HG03064 (cell line): ENCODE results near the gene GNPNAT1.
"Not testable (repeated sequence)": the region's sequence is repeated elsewhere in the genome, so short reads cannot be mapped to it uniquely, and the experiment has no call there.

Experiments used
- ATAC-seq: cut with Tn5 transposase; IDR thresholded peaks from one replicate; pipeline ENCODE4 v1.9.1; 2021; ENCODE audit warnings: low read depth; ENCODE audit not compliant: unreplicated experiment

GNPNAT1 gene

DNA sequence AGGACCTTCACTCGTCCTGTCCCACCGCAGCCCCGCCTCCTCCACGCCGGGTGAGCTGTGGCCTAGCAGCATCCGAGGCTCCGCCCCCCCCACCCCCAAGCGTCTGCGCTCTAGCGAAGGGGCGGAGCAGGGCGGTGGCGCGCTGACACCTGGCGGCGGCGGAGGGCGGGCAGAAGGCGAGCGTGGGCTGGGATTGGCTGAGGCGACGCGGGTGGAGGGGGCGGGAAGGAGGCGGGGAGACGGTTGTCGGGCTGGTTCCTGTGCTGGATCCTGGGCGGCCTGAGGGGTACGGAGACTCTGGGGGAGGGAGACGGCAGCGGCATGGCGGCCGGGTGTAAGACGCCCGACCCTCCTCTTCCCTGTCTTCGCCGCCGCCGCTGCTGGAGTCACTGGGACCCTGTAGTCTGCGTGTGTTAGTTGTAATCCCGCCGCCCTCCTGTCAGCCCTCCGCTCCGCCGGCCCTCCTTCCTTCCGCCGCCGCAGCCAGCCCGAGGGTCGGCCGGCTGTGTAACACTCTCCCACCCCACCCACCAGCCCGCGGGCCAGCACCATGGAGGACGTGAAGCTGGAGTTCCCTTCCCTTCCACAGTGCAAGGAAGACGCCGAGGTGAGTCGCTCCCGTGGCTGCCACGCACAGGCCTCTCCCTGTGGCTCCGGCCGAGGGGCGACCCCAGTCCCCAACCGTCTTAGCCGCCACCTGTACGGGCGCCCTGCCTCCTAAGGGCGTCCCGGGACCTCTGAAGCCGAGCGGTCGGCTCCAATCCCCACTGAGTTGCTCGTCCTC is 61.3 kb downstream of the GNPNAT1 start, which contains the start of gene STYX:
Gene STYX (plus strand): TSS at position 242 of the 784 bp plus-strand sequence. CDS start 309 bp downstream, at position 551.
- ATAC-seq = peak; percentile 91

DNA sequence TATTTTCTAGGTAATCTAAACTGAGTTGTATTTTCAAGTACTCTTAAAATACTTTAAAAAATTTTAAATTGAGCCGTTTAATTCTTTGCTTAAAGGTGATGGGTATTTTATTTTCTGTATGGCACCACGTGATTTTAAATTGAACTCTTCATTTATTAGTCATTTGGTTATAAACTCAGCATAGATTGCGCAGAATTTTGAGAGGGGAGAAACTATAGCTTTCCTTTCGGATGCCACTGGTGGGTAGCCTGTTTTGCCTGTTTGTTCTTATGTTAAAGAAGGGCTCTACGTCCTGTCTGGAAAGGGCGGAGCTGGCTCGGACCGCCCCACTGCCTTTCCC is 61.9 kb downstream of the GNPNAT1 start:
- ATAC-seq = no peak

DNA sequence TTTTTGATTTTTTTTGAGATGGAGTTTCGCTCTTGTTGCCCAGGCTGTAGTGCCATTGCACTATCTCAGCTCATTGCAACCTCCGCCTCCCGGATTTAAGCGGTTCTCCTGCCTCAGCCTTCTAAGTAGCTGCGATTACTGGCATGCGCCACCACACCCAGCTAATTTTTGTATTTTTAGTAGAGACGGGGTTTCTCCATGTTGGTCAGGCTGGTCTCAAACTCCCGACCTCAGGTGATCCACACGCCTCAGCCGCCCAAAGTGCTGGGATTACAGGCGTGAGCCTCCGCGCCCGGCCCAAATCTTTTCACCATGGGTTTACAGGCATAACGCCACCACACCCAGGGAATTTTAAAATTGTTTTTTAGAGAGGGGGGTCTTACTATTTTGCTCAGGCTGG is 62.4 kb downstream of the GNPNAT1 start:
- ATAC-seq = not testable (repeated sequence)

DNA sequence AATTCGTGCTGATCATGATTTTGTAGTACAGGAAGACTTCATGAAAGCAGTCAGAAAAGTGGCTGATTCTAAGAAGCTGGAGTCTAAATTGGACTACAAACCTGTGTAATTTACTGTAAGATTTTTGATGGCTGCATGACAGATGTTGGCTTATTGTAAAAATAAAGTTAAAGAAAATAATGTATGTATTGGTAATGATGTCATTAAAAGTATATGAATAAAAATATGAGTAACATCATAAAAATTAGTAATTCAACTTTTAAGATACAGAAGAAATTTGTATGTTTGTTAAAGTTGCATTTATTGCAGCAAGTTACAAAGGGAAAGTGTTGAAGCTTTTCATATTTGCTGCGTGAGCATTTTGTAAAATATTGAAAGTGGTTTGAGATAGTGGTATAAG is 63.9 kb downstream of the GNPNAT1 start:
- not testable (repeated sequence) for ATAC-seq
